ENCODE measurements around the gene LPP.

LPP gene

DNA sequence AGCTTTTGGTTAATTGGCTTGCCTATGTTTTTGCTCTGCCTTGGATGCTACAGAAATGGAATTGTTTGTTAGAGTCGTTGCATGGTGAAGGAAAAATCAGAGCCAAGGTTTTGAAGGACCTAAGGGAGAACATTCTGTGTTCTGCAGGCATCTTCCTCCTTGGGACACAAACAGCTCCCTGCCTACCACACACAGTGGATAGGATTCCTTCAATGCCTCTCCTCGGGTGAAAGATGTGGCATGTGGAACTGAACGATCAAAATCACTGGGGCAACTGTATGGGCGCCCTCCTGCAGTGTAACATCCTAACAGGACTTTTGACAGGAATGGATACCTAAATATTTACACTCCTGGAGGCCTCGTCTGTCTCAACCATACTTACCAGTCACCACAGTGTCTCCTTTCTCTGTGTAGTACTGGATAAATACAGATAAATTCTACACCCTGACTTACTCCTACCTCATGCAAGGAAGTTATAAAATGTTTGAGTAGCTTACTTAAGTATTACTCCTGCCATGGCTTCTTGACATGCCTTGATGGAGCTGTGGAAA lies 100.6 kb downstream of the LPP start:
- DNase-seq: no peak

DNA sequence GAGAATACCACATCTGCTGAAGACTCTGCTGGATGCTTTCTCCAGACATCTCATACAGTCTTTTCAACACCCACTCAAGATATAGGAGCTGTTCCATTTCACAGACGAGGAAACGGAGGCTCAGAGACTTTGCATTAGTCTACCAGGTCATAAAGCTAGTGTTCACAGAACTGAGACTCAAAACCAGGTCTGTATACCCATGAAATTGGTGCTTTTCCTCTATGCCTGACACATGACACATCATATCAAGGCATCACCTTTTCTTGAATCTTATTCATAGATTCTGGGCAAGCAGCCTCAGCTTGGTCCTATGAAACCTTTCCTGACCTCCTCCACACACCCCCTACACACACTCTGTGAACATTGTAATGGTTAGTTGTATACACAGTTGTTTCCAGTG lies 101.2 kb downstream of the LPP start:
- no peak for DNase-seq

DNA sequence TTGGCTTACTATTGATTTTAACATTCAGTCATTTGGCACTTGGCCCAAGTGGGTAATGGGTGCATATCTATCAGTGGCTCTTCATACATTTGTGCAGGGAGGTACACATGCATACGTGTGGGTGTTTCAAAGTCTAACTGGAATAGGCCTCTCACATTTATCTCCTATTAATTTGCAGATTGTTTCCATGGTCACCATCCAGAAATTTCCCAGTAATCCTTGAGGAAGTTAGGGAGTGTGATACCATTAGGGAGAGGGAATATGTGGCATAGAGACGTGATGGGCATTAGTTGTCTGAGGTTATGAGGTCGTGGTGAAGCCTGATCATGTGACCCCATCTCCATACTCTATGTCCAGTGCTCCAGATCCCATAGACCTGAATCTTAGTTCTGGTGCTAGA lies 102.8 kb downstream of the LPP start:
- DNase-seq: no peak

DNA sequence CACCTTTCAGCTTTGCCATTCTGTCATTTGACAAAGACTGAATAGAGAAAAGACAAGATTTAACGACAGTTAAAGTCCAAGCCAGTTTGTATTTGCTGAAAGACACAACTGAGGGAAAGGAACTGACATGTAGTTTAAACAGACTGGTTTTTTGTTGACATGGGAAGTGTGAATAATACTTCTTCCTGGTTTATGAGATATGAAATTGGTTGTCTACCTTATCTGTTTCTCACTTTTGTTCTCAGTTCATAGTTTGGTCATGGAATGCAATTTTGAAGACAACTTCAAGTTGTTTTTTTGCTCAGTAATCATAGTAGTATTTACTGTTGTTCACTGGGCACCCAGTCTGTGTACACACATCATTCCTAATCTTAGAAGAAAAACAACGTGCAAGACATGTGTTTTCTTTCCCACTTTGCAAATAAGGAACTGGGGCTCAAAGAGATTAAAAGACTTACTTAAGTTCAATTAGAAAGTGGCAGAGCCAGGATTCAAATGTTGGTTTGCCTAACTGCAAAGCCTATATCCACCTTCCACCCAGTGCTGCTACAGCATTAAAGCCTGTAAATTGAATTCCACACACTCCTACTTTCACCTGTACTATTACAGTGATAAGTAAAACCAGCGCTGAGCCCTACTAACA lies 103.5 kb downstream of the LPP start:
- no peak for DNase-seq

DNA sequence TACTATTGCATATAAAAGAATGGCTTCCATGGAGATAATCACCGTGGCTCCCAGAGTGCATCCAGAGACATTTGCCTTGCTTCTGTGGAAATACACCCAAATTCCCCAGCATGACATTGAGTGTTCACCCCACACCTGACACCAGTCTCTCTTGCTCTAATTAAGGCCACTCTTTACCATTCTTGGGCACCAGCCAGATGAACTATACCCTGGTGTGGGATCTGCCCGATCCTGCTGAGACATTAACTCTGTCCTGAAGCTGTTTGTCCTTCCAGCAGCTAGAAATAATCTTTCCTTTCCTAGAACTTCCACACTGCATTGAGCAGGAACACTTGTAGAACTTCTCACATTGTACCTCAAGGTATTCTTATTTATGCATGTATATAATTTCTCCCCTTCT lies 105.2 kb downstream of the LPP start:
- DNase-seq: no peak

DNA sequence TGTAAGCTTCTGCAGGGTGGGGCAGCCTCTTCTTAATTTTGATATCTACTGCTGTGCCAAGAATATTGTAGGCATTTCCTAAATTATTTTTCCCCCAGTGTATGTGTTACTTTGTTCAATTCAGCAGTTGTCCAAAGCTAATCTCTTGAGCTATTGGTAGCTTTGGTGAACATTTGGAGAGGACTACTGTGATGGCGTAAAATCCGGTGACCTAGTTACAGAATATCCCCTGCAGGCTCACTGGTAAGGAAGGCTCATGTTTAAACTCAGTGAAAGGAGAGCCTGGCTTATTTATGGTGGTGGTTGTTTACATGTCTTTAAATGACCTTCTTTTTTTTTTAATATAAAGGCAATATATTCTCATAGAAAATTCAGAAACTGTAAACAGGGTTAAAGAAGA lies 105.6 kb downstream of the LPP start:
- DNase-seq: no peak

DNA sequence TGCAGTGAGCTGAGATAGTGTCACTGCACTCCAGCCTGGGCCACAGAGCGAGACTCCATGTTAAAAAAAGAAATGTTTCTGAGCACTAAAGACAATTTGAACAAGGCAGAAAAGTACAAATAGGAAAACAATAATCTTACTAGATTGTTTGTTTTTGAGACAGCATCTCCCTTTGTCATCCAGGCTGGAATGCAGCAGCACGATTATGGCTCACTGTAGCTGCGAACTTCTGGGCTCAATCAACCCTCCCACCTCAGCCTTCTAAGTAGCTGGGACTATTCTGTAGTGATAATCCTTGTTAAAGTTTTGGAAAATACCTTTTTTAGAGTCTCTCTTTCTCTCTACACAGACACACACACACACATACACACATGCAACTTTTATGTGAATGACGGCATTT lies 107.1 kb downstream of the LPP start:
- DNase-seq: no peak

DNA sequence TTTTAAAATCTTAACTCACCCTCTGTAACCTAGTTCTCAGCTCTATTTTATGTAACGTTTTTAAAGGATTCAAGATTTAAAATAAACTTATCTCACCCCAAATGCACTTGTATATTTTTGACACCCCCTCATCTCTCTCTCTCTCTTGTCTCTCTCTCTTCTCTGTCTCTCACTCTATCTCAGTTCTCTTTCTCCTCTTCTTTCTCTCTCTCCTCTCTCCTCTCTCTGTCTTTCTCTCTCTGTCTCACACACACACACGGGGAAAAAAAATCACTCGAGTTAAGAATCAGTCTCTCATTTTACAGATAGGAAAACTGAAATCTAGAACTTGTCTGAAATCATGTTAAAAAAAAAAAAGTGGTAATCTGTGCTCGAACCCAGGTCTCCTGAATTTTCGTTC lies 108.5 kb downstream of the LPP start:
- DNase-seq: no peak

DNA sequence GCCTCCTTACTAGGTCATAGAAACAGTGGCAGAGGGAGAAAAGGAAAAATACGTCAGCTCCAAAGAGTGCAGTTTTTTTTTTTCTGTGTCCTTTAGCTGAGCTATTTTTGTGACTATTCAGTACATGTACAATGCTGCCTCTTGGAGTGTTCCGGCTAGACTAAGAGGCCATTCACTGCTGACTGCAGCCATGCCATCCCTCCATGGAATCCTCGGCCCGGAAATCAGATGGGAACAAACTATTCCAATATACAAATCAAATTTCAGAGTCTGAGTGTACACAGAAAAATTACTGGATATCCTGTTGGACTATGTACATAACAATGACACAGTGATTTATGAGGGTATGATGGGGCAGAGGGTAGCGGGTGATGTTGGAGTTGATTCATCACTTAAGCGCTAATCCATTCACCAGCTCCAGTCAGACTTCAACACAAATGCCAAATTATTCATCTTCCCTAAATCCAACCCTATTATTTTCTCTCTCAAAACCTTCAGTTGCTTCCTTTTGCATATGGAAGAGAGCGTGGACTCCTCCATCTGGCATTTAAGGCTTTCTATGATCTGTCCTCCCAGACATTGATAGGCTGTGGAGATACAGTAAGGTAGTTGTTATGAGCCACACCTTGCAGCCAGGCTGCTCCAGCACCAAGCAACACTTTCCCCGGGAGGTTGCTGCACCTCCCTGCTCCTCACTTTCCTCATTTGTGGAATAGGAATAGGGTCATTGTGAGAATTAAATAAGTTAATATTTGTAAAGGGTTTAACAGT lies 109.1 kb downstream of the LPP start:
- DNase-seq: no peak

DNA sequence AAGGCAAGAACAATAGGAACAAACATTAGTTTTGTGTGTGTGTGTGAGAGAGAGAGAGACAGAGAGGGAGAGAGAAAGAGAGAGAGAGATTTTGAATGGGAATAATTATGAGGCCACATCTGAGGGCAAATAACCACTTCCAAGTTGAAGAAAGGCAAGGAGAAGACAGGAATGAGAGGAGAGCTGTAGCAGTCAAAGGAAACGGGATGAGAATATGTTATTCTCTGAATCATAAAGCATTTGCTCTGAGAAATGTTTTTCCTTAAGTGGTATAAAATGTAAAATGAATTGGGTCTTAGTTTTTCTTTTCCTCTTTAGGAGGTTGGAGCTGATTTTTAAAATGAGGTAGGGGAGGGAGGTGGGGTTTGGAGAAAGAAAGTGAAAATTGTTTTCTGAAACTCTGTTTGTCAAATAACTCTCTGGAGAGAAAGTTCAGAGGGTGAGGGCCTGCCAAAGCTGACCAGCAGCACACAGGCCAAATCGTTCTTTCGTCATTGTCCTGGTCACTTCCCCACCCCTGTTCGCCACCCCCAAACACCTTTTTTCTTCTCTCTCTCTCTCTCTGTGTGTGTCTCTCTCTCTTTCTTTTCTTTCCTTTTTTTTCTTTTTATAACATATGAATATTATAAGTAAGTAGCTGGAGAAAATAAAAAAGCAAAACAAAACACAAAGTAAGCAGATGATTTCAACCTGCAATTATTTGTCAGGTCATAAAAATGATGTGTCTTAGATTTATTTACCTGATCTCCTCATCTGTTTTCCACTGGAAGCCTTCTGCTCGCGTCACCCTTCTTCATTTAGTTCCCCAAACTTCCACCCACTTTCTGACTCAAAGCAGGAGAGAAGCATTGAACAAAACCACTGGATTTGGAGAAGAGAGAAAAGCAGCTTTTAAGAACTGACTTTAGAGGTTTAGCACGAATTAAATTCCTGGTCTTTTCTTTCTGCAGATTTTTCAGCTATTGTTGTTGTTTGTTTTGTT lies 110.6 kb downstream of the LPP start:
- no peak for DNase-seq

DNA sequence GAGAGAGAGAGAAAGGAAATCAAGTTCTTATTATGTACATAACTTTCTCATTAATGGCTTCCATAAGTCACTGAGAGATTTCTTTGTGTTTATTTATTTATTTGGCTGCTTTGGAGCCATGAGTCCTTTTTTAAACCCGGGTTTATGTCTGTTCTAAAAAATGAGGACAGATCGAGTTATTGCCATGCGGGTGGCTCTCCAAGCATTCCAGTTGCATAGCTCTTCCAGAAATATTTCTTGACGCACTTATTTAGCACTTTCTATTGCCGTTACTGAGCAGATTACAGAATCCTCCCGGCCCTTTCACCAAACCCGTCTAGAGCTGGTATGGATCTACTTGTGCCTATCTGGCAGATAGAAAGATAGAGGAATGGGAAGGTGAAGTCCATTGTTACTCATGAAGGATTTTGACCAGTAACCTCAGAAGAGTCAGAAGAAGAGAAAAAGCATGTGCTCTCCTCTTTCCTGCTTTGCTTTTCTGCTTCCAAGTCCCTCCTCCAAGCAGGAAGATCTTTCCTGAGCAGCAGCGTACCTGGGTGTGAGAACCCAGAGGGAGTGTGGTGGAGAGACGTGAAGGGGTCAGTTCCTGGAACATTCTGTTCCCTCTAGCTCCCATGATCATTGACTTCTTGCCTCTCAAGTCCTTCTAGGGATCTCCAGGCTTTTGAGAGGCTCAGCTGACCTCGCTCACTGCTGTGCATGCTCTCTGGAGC lies 112.8 kb downstream of the LPP start:
- no peak for DNase-seq

DNA sequence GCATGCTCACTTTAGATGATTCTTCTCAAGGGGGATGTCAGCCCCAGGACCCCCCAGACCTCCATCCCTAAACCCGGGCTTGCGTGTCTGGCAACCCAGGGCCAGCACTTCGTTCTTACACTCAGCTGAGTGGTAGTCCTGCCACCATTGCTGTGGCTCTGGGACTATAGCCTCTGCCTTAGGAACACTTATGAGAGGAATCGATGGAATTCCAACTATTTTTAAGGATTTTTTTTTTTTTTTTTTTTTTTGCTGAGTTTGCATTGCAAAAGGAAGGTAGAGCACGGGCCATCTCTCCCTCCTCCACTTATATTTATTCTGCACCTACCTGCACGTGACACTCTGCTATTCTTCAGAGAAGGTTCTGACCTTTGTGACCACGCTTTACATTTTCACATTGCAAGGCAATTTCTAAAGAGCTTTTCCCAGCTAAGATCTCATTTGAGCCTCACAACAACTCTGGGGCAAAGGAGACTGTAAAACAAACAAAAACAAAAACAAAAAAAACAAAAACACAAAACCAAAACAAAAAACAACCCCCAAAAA lies 113.9 kb downstream of the LPP start:
- no peak for DNase-seq

DNA sequence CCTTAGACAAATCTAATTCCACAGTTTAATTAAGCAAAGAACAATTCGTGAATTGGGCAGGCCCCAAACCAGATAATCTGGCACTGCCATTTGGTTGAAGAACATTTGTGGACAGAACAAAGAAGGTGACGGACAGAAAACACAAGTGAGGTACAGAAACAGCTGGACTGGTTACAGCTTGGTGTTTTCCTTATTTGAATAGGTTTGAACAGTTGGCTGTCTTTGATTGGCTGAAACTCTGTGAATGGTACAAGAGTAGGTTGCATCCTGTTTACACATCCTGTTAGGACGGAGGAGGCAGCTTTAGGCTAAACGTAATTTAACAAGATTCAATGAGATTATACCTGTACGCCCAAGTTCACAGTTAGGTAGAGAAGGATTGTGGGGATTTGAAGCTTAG lies 114.4 kb downstream of the LPP start:
- no peak for DNase-seq

DNA sequence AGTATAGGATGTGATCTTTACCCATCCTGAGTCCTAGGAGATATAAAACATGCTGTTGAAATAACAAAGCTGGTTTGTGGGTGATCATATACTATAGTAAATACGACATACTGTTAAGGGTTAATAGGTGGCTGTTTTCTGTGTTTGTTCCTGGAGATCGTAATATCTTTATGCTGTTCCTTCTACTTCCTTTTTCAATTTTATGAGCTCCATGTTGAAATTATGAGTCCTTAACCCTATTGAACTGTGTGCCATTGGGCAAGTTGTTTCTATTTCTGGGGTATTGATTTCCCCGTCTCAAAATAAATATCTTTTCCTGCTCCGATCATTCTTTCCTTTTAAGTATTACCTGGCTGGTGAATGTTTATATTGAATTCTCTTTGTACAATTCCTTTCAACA lies 115.1 kb downstream of the LPP start:
- DNase-seq: no peak

DNA sequence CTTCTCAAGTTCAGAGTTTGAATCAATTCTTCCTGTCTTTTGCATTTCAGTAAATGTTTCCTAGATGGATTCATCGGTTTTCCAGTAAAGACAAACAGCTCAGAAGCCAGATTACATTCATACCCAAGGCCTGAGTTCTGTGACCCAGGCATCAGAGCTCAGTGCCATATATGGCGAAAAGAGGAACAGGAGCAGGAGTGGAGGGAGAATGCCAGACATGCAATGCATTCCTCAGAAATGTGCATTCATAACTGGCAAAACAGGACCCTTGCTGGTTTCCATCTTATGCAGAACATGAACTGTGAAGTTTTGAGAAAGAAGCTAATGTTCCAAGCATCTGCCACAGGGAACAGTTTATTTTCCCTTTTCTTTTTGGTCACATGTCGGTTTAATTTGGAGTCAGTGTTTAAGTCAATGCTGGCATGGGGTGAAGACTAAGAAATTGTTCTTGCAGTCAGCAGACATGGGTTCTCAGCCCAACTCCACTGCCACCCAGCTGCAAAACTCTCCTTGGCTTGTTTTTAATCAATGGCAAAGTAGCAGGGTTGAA lies 116.5 kb downstream of the LPP start:
- no peak for DNase-seq

DNA sequence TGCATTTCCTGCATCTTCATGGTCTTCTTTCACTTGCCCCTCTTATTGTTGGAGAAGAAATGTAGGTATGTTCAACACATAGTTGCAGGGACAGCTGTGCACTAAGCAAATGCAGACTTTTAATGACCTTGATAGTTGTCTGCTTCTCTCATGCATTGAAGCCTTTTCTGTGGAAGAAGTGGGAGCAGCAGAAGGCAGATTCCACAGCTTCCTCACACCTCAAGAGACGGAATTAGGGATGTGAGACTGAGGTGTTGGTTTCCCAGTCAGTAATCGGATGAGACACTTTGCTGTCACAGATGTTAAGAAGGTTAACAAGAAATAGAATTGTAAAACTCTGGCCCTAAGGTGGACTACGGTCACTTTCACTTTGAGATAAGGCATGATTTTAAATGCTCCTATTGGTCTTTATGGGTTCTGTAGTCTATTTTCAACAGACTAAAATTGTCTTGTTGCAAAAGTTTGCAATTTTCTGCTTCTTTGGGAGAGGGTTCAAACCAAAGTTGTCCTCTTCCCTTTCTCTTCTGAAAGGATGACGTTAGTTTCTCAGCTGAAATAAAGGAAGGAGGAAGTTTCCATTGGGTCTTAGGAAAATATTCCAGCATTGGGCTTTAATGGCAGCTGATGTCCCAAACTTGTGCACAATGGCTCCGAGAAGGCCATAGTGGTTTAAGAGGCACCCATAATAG lies 117.4 kb downstream of the LPP start:
- DNase-seq: no peak

DNA sequence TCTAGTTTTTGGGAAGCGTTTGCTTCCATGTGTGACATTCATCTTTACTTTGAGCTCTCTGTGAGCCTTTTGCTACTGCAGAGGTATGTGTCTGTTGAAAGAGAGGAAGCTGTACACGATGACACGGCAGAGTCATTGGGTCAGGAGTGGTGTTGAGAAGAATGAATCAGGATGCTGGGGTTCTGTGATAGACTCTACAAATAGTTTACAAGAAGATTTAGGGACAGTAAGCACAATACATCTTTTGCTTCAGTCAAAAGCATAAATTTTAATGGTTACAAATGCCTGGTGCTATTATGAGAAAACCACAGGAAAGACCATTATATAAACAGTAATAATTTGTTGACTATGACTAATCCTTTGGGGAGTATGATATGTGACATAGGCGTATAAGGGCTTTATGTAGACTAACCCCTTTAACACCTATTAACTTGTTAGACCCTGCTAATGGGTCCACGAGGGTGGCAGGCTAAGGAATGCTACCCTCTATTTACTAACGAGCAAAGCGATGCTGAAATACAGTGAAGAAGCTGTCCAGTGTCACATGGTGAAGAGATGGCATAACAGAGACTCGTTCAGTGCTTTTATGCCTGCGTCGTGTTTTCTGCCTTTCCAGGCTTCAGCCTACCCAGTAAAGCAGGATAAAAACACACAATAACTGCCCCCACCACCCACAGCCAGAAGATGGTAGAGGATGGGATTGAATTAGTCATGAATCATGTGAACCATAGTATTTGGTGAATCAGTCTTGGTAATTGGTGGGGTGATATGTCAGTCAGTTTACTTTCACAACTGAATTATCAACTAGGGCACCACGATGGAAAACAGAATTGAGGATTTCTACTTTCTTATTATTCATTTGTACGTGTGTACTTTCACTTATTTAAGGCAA lies 118.8 kb downstream of the LPP start:
- DNase-seq: no peak

DNA sequence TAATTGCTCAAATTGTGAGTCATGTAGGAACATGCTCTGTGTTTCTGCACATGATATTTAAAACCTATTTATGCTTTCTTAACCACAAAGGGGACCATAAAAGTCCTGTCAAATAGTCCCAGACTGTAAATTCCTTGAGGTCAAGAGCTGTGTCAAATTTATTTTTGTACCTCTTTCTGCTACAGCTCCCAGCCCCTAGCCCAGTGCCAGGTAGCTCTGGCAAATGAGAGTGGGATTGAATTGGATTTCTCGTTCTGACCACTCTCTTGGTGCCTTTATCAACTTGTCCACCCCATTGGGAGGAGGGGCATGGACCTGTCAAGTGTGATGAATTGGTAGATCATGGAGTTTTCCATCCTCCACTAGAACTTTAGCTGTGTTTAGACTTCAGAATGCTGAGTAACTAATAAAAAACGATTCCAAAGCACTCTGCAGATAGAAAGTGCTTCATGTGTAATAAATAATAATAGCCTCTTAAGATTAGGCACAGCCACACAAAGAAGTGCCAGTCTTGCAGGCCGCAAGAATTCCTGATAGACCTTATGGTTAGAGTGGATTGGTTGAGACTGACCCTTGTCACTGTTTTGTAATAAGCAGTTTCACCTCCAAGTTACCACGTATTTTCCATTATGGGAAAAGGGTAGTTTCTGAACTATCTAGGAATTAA lies 120.4 kb downstream of the LPP start:
- no peak for DNase-seq

DNA sequence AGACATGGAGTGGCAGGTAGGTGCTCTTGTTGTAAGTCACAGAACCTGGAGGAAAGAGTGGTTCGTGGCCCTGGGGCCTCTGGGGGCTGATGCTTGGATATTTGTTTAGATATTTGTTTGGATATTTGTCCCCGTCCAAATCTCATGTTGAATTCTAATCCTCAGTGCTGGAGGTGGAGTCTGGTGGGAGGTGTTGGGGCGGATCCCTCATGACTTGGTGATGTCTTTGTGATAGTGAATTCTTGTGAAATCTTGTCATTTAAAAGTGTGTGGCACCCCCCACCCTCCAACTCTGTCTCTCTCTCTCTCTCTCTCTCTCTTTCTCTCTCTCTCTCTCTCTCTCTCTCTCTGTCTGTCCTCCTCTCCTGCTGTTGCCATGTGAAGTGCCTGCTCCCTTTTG lies 122.4 kb downstream of the LPP start:
- DNase-seq: no peak

All from stimulated activated CD4-positive, alpha-beta T cell treated with anti-CD3 and anti-CD28 coated beads, Interleukin-2, amount 100 ng/mL, for 24 hours (primary cell).